DOHH2 (cell line): ENCODE measurements around the gene INPP4A.

Experiments
- H3F3A ChIP-seq: fragments of 200-600 bp; sonication (generic), shearing (Covaris generic); 2 replicates; pipeline ENCODE4 v1.6.0; 2016; ENCODE audit warnings: antibody characterized with exemption, mild to moderate bottlenecking; ENCODE audit not compliant: control insufficient read depth, insufficient read depth
- H3K27ac ChIP-seq: fragments of 200-600 bp; sonication (generic); 2 replicates; pipeline ENCODE4 v1.5.1; 2014; ENCODE audit warnings: low read depth, mild to moderate bottlenecking, low read length, moderate library complexity
- H3K27me3 ChIP-seq: fragments of 200-600 bp; sonication (generic); 2 replicates; pipeline ENCODE4 v1.6.1; 2014; ENCODE audit warnings: mild to moderate bottlenecking, low read length, mixed read lengths; ENCODE audit not compliant: control insufficient read depth
- H3K36me3 ChIP-seq: fragments of 200-600 bp; sonication (generic); 2 replicates; pipeline ENCODE4 v1.6.1; 2014; ENCODE audit warnings: mild to moderate bottlenecking, low read length, moderate library complexity, mixed read lengths; ENCODE audit not compliant: control insufficient read depth
- H3K4me1 ChIP-seq: fragments of 200-600 bp; sonication (generic); 2 replicates; pipeline ENCODE4 v1.6.1; 2014; ENCODE audit warnings: mild to moderate bottlenecking, low read length, mixed read lengths; ENCODE audit not compliant: control insufficient read depth
- H3K4me2 ChIP-seq: fragments of 200-600 bp; sonication (generic); 2 replicates; pipeline ENCODE4 v1.6.0; 2014; ENCODE audit warnings: mild to moderate bottlenecking, low read length, moderate library complexity
- H3K4me3 ChIP-seq: fragments of 200-600 bp; sonication (generic); 2 replicates; pipeline ENCODE4 v1.5.1; 2014; ENCODE audit warnings: mild to moderate bottlenecking, low read length, mixed read lengths
- H3K79me2 ChIP-seq: fragments of 200-600 bp; sonication (generic); 2 replicates; pipeline ENCODE4 v1.6.1; 2014; ENCODE audit warnings: mild to moderate bottlenecking, low read length, mixed read lengths; ENCODE audit not compliant: control insufficient read depth
- H3K9me2 ChIP-seq: fragments of 200-600 bp; sonication (generic); replicated peaks from 2 replicates; pipeline ENCODE4 v1.6.1; 2014; ENCODE audit warnings: mild to moderate bottlenecking, low read length, mixed read lengths; ENCODE audit not compliant: control insufficient read depth
- H3K9me3 ChIP-seq: fragments of 200-600 bp; sonication (generic); 2 replicates; pipeline ENCODE4 v1.6.1; 2014; ENCODE audit warnings: antibody characterized with exemption, low read length, mixed read lengths; ENCODE audit not compliant: control insufficient read depth, insufficient read depth
- H4K20me1 ChIP-seq: fragments of 200-600 bp; sonication (generic); 2 replicates; pipeline ENCODE4 v1.6.0; 2014; ENCODE audit warnings: low read depth, mild to moderate bottlenecking, antibody characterized with exemption, low read length, moderate library complexity; ENCODE audit not compliant: control insufficient read depth, insufficient read depth
- EZH2phosphoT487 ChIP-seq: fragments of 200-600 bp; sonication (generic); IDR thresholded peaks from 2 replicates; pipeline ENCODE4 v1.6.1; 2017; ENCODE audit warnings: borderline replicate concordance, mild to moderate bottlenecking, antibody characterized with exemption, low read length, moderate library complexity, mixed read lengths
- TF ChIP-seq, protein P1 (sequence below): fragments of 200-600 bp; sonication (generic); IDR thresholded peaks from one replicate; pipeline ENCODE4 v1.5.1; 2014; ENCODE audit warnings: antibody characterized with exemption, mild to moderate bottlenecking, low read depth, low read length; ENCODE audit not compliant: poor library complexity, severe bottlenecking

INPP4A gene

DNA sequence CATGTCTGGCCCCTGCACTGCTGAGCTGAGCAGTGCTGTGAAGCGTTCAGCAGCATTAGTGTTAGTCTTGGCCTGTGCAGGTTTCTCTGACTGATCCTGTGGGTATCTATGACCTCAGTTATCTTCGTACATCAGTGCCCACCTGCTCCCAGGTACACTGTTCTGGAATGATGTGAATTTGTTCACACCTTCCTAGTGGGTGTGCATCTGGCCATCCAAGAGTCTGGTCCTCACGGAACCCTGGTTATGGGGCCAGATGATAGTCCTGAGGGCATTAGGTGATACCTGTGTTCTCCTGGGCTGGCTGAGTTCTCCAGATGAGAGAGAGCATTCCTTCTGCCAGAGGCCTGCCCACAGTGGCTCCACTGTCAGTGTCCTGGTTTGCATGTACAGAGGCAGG, 57.2 kb downstream of the INPP4A start:
- no peaks in the 10 kb centered on the region for H3K36me3 ChIP-seq
- peaks cover 8% of the 10 kb centered on the region for H3K9me3 ChIP-seq
- TF ChIP-seq, protein P1, sequence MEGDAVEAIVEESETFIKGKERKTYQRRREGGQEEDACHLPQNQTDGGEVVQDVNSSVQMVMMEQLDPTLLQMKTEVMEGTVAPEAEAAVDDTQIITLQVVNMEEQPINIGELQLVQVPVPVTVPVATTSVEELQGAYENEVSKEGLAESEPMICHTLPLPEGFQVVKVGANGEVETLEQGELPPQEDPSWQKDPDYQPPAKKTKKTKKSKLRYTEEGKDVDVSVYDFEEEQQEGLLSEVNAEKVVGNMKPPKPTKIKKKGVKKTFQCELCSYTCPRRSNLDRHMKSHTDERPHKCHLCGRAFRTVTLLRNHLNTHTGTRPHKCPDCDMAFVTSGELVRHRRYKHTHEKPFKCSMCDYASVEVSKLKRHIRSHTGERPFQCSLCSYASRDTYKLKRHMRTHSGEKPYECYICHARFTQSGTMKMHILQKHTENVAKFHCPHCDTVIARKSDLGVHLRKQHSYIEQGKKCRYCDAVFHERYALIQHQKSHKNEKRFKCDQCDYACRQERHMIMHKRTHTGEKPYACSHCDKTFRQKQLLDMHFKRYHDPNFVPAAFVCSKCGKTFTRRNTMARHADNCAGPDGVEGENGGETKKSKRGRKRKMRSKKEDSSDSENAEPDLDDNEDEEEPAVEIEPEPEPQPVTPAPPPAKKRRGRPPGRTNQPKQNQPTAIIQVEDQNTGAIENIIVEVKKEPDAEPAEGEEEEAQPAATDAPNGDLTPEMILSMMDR: no peak
- no peak for TF ChIP-seq EZH2phosphoT487
- H3F3A ChIP-seq: no peaks in the 10 kb centered on the region
- H3K9me2 ChIP-seq: no peaks in the 10 kb centered on the region
- H3K4me3 ChIP-seq: no peak overlapping the region
- 0 out of 2 replicates have a peak, but pooled peaks cover under 1% of the 10 kb centered on the region for H3K4me1 ChIP-seq
- no peak overlapping the region for H3K4me2 ChIP-seq
- no peak overlapping the region for H3K27ac ChIP-seq
- H3K79me2 ChIP-seq: no peaks in the 10 kb centered on the region
- no peaks in the 10 kb centered on the region for H4K20me1 ChIP-seq
- no peaks in the 10 kb centered on the region for H3K27me3 ChIP-seq

DNA sequence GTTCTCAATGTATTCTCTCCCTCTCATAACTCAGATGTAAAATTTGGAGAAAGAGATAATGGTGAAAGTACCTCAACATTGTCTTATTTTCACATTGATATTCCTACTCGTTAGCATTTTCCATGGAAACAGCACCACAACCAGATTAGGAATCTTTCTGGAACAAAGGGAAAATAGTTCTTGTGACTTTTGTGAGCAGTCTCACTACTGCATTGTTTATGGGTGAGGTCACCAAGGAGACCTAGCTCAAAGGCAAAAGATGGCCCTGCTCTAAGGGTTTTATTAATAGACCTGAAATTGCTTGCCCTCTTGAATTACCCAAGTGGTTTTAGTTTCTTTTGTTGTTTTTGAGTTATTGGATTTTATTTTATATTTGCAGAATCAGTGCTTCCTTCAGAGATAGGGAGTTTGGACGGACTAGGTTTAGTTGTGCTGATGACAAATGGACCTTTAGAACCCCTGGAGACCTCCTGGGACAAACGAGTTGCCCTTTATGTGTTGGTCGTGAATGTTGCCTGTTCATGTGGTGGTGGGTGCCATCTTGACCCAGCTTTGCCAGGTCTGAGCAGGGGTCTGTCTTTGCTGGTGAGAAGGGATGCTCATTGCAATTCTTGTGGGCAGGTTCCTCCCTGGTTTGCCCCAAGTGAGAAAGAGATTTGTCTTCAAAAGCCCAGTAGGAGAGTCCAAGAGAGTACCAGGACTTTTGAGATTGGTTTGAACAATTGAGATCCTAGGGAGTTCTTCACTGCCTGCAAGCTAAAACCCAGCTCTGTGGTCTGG, 58.1 kb downstream of the INPP4A start:
- Histone ChIP-seq H3F3A (no peaks in the 10 kb centered on the region), H3K9me2 (no peaks in the 10 kb centered on the region), H4K20me1 (no peaks in the 10 kb centered on the region), H3K36me3 (no peaks in the 10 kb centered on the region), H3K79me2 (no peaks in the 10 kb centered on the region; the same call in 1 of the 2 replicates), H3K27ac (no peak overlapping the region), H3K9me3 (no peaks in the 10 kb centered on the region), H3K4me3 (no peak overlapping the region), H3K4me2 (no peak overlapping the region), H3K4me1 (no peaks in the 10 kb centered on the region), H3K27me3 (no peaks in the 10 kb centered on the region)
- no peak for TF ChIP-seq EZH2phosphoT487
- TF ChIP-seq, protein P1: no peak

DNA sequence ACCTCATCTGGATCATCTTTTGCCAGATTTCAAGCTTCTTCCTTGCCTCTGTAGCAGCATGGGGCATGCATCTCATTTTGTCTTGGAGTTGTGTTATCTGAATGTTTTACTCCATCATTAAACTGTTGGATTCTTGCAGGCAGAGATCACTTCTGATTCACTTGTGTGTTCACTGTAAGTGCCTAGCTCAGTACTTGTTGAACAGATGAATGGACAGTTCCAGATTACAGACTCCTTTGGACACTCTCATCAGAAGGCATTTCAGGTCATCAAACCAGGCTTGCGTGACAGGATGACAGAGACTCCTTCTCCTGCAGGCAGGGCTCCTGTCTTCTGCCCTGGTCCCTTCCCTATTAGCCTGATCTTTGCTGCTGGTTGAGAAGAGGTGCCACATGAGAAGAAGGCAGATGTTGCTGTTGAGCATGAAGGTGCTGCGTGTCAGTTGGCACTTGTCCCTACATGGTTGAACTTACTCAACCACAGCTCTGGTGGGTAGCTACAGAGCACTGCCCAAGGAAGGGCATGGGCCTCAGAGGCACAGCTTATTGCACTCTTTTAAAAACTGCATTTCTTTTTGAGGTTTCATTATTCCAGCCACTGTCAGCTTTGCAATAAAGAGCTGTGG, 58.9 kb downstream of the INPP4A start:
- Histone ChIP-seq H3K27ac (no peak overlapping the region), H3K4me2 (no peak overlapping the region), H3K27me3 (no peaks in the 10 kb centered on the region), H3K9me3 (no peaks in the 10 kb centered on the region), H3K4me1 (no peaks in the 10 kb centered on the region), H3K36me3 (no peaks in the 10 kb centered on the region), H3K4me3 (no peak overlapping the region), H3K9me2 (no peaks in the 10 kb centered on the region), H4K20me1 (no peaks in the 10 kb centered on the region), H3K79me2 (no peaks in the 10 kb centered on the region; the same call in 1 of the 2 replicates), H3F3A (no peaks in the 10 kb centered on the region)
- TF ChIP-seq, protein P1: no peak
- no peak for TF ChIP-seq EZH2phosphoT487
